ENCODE data around the gene NPBWR2. TPM values are rescaled to one million over a fixed set of nuclear protein-coding genes. Genes with fewer than 3 reads are reported as not detected.

NPBWR2 gene
- total RNA-seq, 3 donors from 2014 or later (not counting 1 experiment from before 2014, with no cell fraction given), result not detected

DNA sequence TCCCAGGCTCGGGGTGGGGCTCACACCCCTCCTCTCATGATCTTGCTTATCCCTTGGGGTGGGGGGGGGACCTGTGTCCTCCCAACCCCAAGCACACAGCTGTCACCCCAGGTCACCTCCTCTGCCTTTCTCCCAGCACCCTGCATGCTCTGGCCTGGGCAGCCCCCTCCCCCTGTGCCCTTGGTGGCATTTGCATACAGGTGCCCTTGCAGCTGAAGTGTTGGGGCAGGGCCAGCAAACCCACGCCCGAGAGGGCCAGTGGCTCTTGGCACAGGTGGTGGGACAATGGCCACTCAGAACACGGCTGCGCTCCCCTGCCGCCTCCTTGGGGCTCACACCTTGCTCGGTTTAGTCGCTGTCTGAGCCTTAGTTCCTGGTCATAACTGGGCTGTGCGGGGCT is 45.5 kb upstream of the NPBWR2 start:
- TF ChIP-seq, protein P1, sequence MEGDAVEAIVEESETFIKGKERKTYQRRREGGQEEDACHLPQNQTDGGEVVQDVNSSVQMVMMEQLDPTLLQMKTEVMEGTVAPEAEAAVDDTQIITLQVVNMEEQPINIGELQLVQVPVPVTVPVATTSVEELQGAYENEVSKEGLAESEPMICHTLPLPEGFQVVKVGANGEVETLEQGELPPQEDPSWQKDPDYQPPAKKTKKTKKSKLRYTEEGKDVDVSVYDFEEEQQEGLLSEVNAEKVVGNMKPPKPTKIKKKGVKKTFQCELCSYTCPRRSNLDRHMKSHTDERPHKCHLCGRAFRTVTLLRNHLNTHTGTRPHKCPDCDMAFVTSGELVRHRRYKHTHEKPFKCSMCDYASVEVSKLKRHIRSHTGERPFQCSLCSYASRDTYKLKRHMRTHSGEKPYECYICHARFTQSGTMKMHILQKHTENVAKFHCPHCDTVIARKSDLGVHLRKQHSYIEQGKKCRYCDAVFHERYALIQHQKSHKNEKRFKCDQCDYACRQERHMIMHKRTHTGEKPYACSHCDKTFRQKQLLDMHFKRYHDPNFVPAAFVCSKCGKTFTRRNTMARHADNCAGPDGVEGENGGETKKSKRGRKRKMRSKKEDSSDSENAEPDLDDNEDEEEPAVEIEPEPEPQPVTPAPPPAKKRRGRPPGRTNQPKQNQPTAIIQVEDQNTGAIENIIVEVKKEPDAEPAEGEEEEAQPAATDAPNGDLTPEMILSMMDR (IDR thresholded peaks at IDR 0.05), result no peak
- ATAC-seq, result no peak
- intact Hi-C loops (cut with micrococcal nuclease), result no loop called here
- Mint-ChIP-seq H3K9me3 (no peaks in the 10 kb centered on the region), H3K36me3 (no peaks in the 10 kb centered on the region), H3K27ac (no peak overlapping the region), H3K27me3 (ENCODE audit: low read depth in 2 of 2) (peaks cover 0 to 5% of the 10 kb centered on the region in 2 donors), H3K4me1 (no peaks in the 10 kb centered on the region), H3K4me3 (no peak overlapping the region)
- H3K27me3 ChIP-seq (ENCODE audit: control insufficient read depth, insufficient read depth, low read length), result no peaks in the 10 kb centered on the region
- 92% methylated on average over 9 of the region's 9 CpGs for WGBS (ENCODE audit: insufficient coverage)
- no peak overlapping the region for H3K4me3 ChIP-seq (ENCODE audit: low read length)
- no peaks in the 10 kb centered on the region for H3K36me3 ChIP-seq (ENCODE audit: control insufficient read depth, insufficient read depth, low read length)
- H3K4me1 ChIP-seq (ENCODE audit: control insufficient read depth, insufficient read depth, low read length), result no peaks in the 10 kb centered on the region
- no peak for DNase-seq
- H3K9me3 ChIP-seq (ENCODE audit: control insufficient read depth, insufficient read depth, low read length), result no peaks in the 10 kb centered on the region
- H3K27ac ChIP-seq (ENCODE audit: low read length), result no peak overlapping the region

DNA sequence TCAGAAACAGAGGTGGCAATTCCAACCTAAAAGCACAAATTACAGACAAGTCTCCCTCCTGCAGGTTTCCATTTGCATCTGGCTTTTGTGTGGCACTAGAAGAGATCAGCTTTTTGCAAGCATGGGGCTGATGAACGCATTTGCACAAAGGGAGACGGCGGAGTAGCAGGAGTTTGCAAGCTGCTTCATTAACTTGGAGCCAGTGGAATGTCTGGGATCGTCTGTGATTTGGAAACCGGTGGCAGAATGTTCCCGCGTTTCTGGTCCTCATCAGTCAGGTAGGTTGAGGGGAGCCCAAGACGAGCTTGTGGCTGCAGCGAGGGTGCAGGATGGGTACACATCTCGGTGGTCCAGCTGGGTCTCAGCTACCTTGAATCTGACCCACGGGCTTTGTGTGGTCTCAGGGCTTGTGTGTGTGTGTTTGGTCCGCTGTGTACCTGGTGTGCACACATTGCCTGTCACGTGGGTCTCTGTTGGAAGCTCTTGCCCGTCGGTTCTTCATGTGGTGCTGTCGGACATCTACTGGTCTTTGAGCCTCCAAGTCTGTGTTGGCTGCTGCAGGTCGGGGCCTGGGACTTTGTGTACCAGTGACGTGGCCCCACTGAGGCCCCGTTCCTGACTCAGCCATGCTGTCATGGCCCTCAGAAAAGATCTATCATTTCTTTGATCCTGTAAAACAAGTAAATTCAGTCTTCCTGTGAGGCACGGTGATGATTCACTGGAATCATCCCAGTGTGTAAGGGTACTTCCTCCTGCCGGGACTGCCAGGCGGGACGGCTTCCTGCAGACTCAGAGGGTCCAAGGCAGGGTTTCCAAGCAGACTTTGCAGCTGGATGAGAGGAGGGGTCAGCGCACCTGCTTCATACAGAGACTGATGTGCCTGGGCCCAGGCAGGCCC is 44.5 kb upstream of the NPBWR2 start:
- no peaks in the 10 kb centered on the region for H3K36me3 ChIP-seq (ENCODE audit: control insufficient read depth, insufficient read depth, low read length)
- 82% methylated on average over 24 of the region's 24 CpGs for WGBS (ENCODE audit: insufficient coverage)
- TF ChIP-seq, protein P1 (IDR thresholded peaks at IDR 0.05), result no peak
- ATAC-seq (no peak), DNase-seq (no peak)
- no peaks in the 10 kb centered on the region for H3K4me1 Mint-ChIP-seq
- no peak overlapping the region for H3K4me3 ChIP-seq (ENCODE audit: low read length)
- no peak overlapping the region for H3K4me3 Mint-ChIP-seq
- H3K27me3 ChIP-seq (ENCODE audit: control insufficient read depth, insufficient read depth, low read length), result no peaks in the 10 kb centered on the region
- no peaks in the 10 kb centered on the region for H3K4me1 ChIP-seq (ENCODE audit: control insufficient read depth, insufficient read depth, low read length)
- no peaks in the 10 kb centered on the region for H3K36me3 Mint-ChIP-seq
- H3K27ac Mint-ChIP-seq, result no peak overlapping the region
- intact Hi-C loops (cut with micrococcal nuclease), result no loop called here
- H3K27ac ChIP-seq (ENCODE audit: low read length), result no peak overlapping the region
- H3K9me3 ChIP-seq (ENCODE audit: control insufficient read depth, insufficient read depth, low read length), result no peaks in the 10 kb centered on the region
- no peaks in the 10 kb centered on the region for H3K9me3 Mint-ChIP-seq
- peaks cover 0 to 5% of the 10 kb centered on the region in 2 donors for H3K27me3 Mint-ChIP-seq (ENCODE audit: low read depth in 2 of 2)

DNA sequence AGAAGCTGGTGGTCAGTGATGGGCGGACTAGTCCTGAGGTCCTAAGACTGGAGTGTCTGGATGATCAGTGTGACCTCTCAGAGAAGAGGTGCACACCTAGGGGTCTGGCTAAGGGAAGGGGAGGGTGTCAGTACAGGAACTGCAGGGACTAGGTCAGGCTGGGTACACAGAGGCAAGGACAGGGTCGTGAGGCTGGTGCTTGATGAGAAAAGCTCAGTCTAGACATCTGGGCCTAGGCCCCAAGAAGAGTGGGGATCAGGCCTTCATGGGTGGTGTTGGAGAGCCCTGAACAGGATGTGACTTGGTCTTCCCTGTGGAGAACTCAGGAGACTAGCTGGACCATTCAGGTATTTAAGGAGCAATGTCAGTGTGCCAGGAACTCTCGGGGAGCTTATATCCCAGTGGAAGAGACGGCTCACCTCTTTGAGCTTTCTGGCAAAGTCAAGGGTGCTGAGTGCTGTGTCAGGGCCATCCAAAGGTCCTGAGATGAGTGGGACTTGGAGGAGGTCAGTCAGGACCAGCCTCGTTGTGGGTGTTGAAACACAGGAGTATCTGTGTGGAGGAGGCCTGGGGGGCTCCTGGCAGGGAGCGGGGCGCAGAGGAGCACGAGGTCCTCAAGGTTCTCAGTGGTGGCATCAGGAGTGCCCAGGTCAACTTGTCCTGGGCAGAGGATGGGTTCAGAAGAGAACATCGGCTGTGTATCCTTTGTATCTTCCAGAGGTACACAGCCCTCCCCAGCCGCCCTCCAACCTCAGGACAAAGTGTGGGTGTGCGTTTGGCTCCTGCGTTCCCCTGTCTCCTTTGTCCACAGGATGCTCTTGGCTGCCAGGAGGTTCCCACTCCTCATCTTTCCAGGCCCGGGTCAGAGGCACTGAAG is 43.6 kb upstream of the NPBWR2 start:
- DNase-seq (no peak), ATAC-seq (no peak)
- H3K4me3 Mint-ChIP-seq, result no peak overlapping the region
- no peak overlapping the region for H3K27ac ChIP-seq (ENCODE audit: low read length)
- intact Hi-C loops (cut with micrococcal nuclease), result no loop called here
- H3K9me3 Mint-ChIP-seq, result no peaks in the 10 kb centered on the region
- no peaks in the 10 kb centered on the region for H3K4me1 ChIP-seq (ENCODE audit: control insufficient read depth, insufficient read depth, low read length)
- no peak overlapping the region for H3K27ac Mint-ChIP-seq
- no peaks in the 10 kb centered on the region for H3K27me3 ChIP-seq (ENCODE audit: control insufficient read depth, insufficient read depth, low read length)
- peaks cover 0 to 5% of the 10 kb centered on the region in 2 donors for H3K27me3 Mint-ChIP-seq (ENCODE audit: low read depth in 2 of 2)
- no peaks in the 10 kb centered on the region for H3K9me3 ChIP-seq (ENCODE audit: control insufficient read depth, insufficient read depth, low read length)
- WGBS (ENCODE audit: insufficient coverage), result 76% methylated on average over 13 of the region's 13 CpGs
- H3K4me1 Mint-ChIP-seq, result no peaks in the 10 kb centered on the region
- H3K36me3 Mint-ChIP-seq, result no peaks in the 10 kb centered on the region
- H3K36me3 ChIP-seq (ENCODE audit: control insufficient read depth, insufficient read depth, low read length), result no peaks in the 10 kb centered on the region
- H3K4me3 ChIP-seq (ENCODE audit: low read length), result no peak overlapping the region
- TF ChIP-seq, protein P1 (IDR thresholded peaks at IDR 0.05), result no peak

Measured in natural killer cell (primary cell).